ENCODE data around the gene AASDHPPT.

DNA sequence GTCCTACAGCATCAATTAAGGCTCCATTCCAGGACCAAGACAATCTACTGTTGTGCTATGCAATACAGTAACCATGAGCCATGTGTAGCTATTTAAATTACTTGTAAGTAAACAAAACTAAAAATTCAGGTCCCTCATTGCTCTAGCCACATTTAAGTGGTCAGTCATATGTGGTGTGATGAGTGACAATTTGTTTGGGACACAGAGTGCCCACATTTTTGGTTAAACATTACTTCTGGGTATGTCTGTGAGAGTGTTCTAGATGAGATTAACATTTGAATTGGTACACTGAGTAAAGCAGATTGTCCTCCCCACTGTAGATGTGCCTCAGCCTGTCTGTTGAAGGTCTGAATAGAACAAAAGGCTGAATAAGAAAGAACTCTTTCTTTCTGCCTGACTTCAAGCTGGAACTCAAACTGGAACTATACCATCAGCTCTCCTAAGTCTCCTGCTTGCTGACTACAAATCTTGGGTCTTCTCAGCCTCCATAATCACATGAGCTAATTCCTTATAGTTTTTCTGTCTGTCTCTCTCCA lies 16.1 kb upstream of the AASDHPPT start:
- TF ChIP-seq, protein P1, sequence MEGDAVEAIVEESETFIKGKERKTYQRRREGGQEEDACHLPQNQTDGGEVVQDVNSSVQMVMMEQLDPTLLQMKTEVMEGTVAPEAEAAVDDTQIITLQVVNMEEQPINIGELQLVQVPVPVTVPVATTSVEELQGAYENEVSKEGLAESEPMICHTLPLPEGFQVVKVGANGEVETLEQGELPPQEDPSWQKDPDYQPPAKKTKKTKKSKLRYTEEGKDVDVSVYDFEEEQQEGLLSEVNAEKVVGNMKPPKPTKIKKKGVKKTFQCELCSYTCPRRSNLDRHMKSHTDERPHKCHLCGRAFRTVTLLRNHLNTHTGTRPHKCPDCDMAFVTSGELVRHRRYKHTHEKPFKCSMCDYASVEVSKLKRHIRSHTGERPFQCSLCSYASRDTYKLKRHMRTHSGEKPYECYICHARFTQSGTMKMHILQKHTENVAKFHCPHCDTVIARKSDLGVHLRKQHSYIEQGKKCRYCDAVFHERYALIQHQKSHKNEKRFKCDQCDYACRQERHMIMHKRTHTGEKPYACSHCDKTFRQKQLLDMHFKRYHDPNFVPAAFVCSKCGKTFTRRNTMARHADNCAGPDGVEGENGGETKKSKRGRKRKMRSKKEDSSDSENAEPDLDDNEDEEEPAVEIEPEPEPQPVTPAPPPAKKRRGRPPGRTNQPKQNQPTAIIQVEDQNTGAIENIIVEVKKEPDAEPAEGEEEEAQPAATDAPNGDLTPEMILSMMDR (conservative IDR thresholded peaks at IDR 0.05 in 1 of 2, IDR thresholded peaks at IDR 0.05 in 1 of 2; ENCODE audit: extremely low read depth in 1 of 2, insufficient read depth in 1 of 2, low read depth in 1 of 2, low read length in 2 of 2): no peak
- TF ChIP-seq EZH2 (IDR thresholded peaks at IDR 0.05; ENCODE audit: borderline replicate concordance, low read length): no peak

All from mammary epithelial cell (primary cell).